Stomach smooth muscle (tissue), 2 donors: Measurements from ENCODE around the gene FOCAD.

ENCODE experiments used
- H3K27ac ChIP-seq: one replicate; pipeline ENCODE4 v1.7.0; 2013; ENCODE audit warnings: mild to moderate bottlenecking, low read length, inconsistent platforms
- H3K27me3 ChIP-seq, 2 donors: one replicate each; pipeline ENCODE4 v1.7.0; 2013; ENCODE audit warnings: low read length in 2 of 2; ENCODE audit not compliant: insufficient read depth in 2 of 2, control insufficient read depth in 1 of 2
- H3K36me3 ChIP-seq, 2 donors: one replicate each; pipeline ENCODE4 v1.7.0; 2013; ENCODE audit warnings: low read length in 2 of 2; ENCODE audit not compliant: control insufficient read depth in 2 of 2, insufficient read depth in 2 of 2
- H3K4me1 ChIP-seq: one replicate; pipeline ENCODE4 v1.7.0; 2013; ENCODE audit warnings: low read length; ENCODE audit not compliant: control insufficient read depth, insufficient read depth
- H3K4me3 ChIP-seq, 2 donors: one replicate each; pipeline ENCODE4 v1.7.0; 2013; ENCODE audit warnings: low read length in 2 of 2
- H3K9ac ChIP-seq, 2 donors: one replicate each; pipeline ENCODE4 v1.7.0; 2013; ENCODE audit warnings: low read length in 2 of 2, mild to moderate bottlenecking in 1 of 2
- H3K9me3 ChIP-seq, 2 donors: one replicate each; pipeline ENCODE4 v1.7.0; 2013; ENCODE audit warnings: low read length in 2 of 2; ENCODE audit not compliant: control insufficient read depth in 2 of 2
- donor health status: healthy.
- donor health status: Pancreatic carcinoma.

The FOCAD gene

GRCh38 chr9:20925256-20926045, 241.4 kb downstream of the FOCAD start:
- Histone ChIP-seq H3K36me3 (no peaks in the 10 kb centered on the region), H3K27ac (no peak overlapping the region), H3K27me3 (no peaks in the 10 kb centered on the region), H3K9me3 (no peaks in the 10 kb centered on the region), H3K9ac (no peak overlapping the region), H3K4me3 (no peak overlapping the region), H3K4me1 (no peaks in the 10 kb centered on the region)

- Histone ChIP-seq H3K27me3 (no peaks in the 10 kb centered on the region), H3K27ac (no peak overlapping the region), H3K4me1 (no peaks in the 10 kb centered on the region), H3K36me3 (no peaks in the 10 kb centered on the region), H3K4me3 (no peak overlapping the region), H3K9me3 (no peaks in the 10 kb centered on the region), H3K9ac (no peak overlapping the region)
These were observed 245.2 kb downstream of the FOCAD start for GRCh38 chr9:20929276-20929675.

- no peaks in the 10 kb centered on the region for H3K36me3 ChIP-seq
- no peak overlapping the region for H3K27ac ChIP-seq
- H3K27me3 ChIP-seq = no peaks in the 10 kb centered on the region
- no peak overlapping the region for H3K4me3 ChIP-seq
- H3K9ac ChIP-seq = no peak overlapping the region
- H3K4me1 ChIP-seq = no peaks in the 10 kb centered on the region
- no peaks in the 10 kb centered on the region for H3K9me3 ChIP-seq
These were observed 246.8 kb downstream of the FOCAD start for GRCh38 chr9:20930836-20931235.

- Histone ChIP-seq H3K4me3 (no peak overlapping the region), H3K9me3 (no peaks in the 10 kb centered on the region), H3K27ac (no peak overlapping the region), H3K27me3 (no peaks in the 10 kb centered on the region), H3K9ac (no peak overlapping the region), H3K36me3 (no peaks in the 10 kb centered on the region), H3K4me1 (no peaks in the 10 kb centered on the region)
These were observed 256.6 kb downstream of the FOCAD start for GRCh38 chr9:20940447-20941173.

GRCh38 chr9:20941174-20941690, 257.2 kb downstream of the FOCAD start:
- no peak overlapping the region for H3K4me3 ChIP-seq
- no peak overlapping the region for H3K27ac ChIP-seq
- H3K27me3 ChIP-seq = no peaks in the 10 kb centered on the region
- no peak overlapping the region for H3K9ac ChIP-seq
- no peaks in the 10 kb centered on the region for H3K4me1 ChIP-seq
- H3K9me3 ChIP-seq = no peaks in the 10 kb centered on the region
- no peaks in the 10 kb centered on the region for H3K36me3 ChIP-seq

DNA sequence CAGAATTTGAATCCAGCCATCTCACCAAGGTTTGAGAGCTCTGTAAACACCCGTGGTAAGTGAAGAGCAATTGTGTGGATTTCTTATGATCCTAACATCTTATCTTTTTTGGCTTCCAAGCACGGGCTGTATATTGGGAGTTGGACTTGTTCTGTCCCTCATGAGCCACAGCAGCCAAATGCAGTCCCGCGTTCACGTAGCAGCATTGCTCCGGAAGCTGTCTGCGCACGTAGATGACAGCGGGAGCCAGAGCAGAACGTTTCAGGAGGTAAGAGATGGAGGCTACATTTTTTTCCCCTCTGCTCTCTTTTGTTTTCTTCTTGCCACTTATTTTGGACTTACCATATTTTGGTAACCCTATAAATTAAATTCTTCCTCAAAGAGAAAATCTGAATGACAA, 260.4 kb downstream of the FOCAD start:
- no peaks in the 10 kb centered on the region for H3K9me3 ChIP-seq
- H3K27me3 ChIP-seq = no peaks in the 10 kb centered on the region
- no peaks in the 10 kb centered on the region for H3K36me3 ChIP-seq
- H3K4me3 ChIP-seq = no peak overlapping the region
- no peaks in the 10 kb centered on the region for H3K4me1 ChIP-seq
- H3K9ac ChIP-seq = no peak overlapping the region
- no peak overlapping the region for H3K27ac ChIP-seq

GRCh38 chr9:20945269-20945668, 261.2 kb downstream of the FOCAD start:
- Histone ChIP-seq H3K9me3 (no peaks in the 10 kb centered on the region), H3K9ac (no peak overlapping the region), H3K4me1 (no peaks in the 10 kb centered on the region), H3K36me3 (no peaks in the 10 kb centered on the region), H3K27ac (no peak overlapping the region), H3K4me3 (no peak overlapping the region), H3K27me3 (no peaks in the 10 kb centered on the region)

DNA sequence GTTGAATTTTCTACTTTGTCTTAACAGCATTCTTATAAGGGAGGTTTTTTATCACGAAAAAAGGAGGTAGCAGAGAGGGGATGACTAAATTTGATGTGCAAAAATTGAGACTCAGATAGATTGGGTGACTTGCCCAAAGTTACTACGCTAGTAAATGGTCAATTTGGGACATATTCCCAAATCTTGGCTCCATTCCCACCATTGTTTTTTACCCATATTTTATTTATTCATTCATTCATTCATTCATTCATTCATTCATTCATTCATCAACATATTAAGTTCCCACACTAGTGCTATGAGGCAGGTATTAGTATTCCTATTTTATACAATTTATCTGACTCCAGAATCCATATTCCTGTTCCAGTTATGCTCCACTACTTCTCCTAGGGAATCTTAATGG, 261.8 kb downstream of the FOCAD start:
- H3K9me3 ChIP-seq = no peaks in the 10 kb centered on the region
- no peaks in the 10 kb centered on the region for H3K4me1 ChIP-seq
- H3K4me3 ChIP-seq = no peak overlapping the region
- no peaks in the 10 kb centered on the region for H3K27me3 ChIP-seq
- H3K27ac ChIP-seq = no peak overlapping the region
- no peak overlapping the region for H3K9ac ChIP-seq
- H3K36me3 ChIP-seq = no peaks in the 10 kb centered on the region

DNA sequence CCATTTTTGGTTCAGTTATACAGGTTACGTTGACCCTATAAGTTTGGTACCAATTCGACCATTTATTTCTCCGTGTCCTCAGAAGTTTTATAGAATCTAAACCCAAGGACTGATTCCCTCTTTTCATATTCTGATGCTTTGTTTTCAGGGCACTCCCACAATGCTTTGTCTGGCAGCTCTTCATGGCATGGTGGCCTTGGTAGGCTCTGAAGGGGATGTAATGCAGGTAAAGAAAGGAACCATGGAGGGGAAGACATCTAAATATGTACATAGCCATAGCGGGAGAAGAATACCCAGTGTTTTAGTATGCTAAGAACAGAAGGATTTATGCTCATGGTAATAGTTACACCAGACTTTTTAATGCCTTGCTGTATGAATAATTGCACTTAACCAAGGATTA, 264.6 kb downstream of the FOCAD start:
- H3K4me1 ChIP-seq = no peaks in the 10 kb centered on the region
- H3K27me3 ChIP-seq = no peaks in the 10 kb centered on the region
- H3K9ac ChIP-seq = no peak overlapping the region
- H3K4me3 ChIP-seq = no peak overlapping the region
- H3K9me3 ChIP-seq = no peaks in the 10 kb centered on the region
- no peak overlapping the region for H3K27ac ChIP-seq
- peaks cover 0 to 4% of the 10 kb centered on the region in 2 donors for H3K36me3 ChIP-seq

DNA sequence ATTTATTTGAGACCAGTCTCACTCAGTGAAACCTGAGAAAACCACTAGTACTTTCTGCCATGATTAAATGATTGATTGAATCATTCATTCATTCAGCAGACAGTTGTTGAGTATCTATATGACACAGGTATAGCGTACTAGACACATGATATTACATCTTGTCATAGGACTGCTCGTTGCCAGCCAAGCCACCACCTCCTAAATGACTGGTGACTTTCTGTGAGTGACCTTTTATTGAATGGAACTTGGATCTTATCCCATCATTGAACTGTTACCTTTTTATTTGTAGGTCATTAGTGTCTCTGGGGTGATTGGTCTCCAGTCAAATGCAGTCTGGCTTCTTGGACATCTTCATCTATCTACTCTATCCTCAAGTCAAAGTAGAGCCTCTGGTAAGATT, 266.6 kb downstream of the FOCAD start:
- Histone ChIP-seq H3K4me3 (no peak overlapping the region), H3K9me3 (no peaks in the 10 kb centered on the region), H3K27ac (no peak overlapping the region), H3K4me1 (no peaks in the 10 kb centered on the region), H3K36me3 (peaks cover 0 to 4% of the 10 kb centered on the region in 2 donors), H3K9ac (no peak overlapping the region), H3K27me3 (no peaks in the 10 kb centered on the region)
